Measurements from ENCODE around the gene SPATS2L.

SPATS2L gene

GRCh38 chr2:200264631-200265030 lies 41.9 kb upstream of the SPATS2L start:
- no peak for TF ChIP-seq CTCF (IDR thresholded peaks at IDR 0.05; ENCODE audit: extremely low read depth, missing control alignments)
- DNase-seq (ENCODE audit: low spot score): no peak

- no peak for TF ChIP-seq CTCF (IDR thresholded peaks at IDR 0.05; ENCODE audit: extremely low read depth, missing control alignments)
- no peak for DNase-seq (ENCODE audit: low spot score)
Observed at GRCh38 chr2:200266406-200266805, 40.1 kb upstream of the SPATS2L start.

- DNase-seq (ENCODE audit: low spot score): no peak
Observed at GRCh38 chr2:200267350-200267749, 39.1 kb upstream of the SPATS2L start.

GRCh38 chr2:200270732-200271131 lies 35.8 kb upstream of the SPATS2L start:
- TF ChIP-seq CTCF (IDR thresholded peaks at IDR 0.05; ENCODE audit: extremely low read depth, missing control alignments): no peak
- DNase-seq (ENCODE audit: low spot score): no peak

More at GRCh38 chr2:200267350-200267749, 39.1 kb upstream of the SPATS2L start:
- TF ChIP-seq CTCF (IDR thresholded peaks at IDR 0.05; ENCODE audit: extremely low read depth, missing control alignments): no peak

- TF ChIP-seq CTCF (IDR thresholded peaks at IDR 0.05; ENCODE audit: extremely low read depth, missing control alignments): no peak
- DNase-seq (ENCODE audit: low spot score): no peak
Observed at GRCh38 chr2:200272320-200272719, 34.2 kb upstream of the SPATS2L start.

GRCh38 chr2:200274116-200275075 lies 32.1 kb upstream of the SPATS2L start:
- no peak for DNase-seq (ENCODE audit: low spot score)

More at GRCh38 chr2:200274116-200275075, 32.1 kb upstream of the SPATS2L start:
- TF ChIP-seq CTCF (IDR thresholded peaks at IDR 0.05; ENCODE audit: extremely low read depth, missing control alignments): no peak
